Amniotic stem cell (primary cell): ENCODE data around the gene ZNF239.
"Not testable (repeated sequence)": the region's sequence is repeated elsewhere in the genome, so short reads cannot be mapped to it uniquely, and the experiment has no call there.

Experiments used
- DNase-seq: peaks from one replicate; lab custom pipeline; 2025; lab: John Stamatoyannopoulos, UW

Gene ZNF239

DNA sequence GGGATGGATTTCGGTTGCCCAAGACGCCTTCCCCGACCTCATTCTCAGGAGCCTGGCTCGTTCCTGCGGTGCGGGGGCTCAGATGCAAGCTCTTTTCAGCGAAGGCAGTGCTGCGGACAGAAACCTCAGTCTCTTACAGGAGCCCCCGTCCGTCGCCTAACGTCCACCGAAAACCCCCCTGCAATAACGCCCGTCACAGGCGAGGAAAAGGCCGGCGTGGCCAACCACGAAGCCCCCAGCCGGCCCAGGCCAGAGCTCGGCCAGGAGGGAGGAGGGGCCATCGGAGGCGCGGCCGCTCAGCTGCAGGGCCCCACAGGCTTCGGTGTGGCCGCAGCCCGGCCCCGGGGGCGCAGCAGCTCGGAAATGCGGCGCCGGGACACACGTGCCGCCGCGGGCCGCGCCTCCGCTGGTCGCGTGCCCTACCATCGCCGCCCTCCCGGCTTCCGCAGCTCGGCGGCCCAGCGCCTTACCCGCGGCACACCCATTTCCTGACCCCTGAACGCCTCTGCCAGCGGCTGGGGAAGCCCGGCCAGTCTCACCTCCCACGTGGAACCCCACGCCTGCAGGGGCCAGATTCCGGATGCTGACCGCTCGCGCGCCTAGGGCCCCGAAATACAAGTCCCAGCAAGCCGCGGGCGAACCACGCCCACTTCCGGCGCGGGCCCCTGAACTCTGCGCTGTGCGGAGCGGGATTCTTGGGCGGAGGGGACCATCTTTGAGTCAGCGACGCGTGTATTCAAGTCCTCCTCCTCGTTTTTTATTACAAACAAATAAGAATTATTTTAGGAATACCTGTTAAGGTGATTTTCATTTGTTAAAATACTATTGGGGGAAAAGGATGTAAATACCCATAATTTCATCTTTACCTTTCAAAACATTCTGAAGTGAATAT, at the start of gene ZNF239:
ZNF239 (minus strand) TSS at position 616 of the 892 bp plus-strand sequence. CDS start 16,537 bp downstream, outside the sequence.
- DNase-seq: peak; percentile 78

DNA sequence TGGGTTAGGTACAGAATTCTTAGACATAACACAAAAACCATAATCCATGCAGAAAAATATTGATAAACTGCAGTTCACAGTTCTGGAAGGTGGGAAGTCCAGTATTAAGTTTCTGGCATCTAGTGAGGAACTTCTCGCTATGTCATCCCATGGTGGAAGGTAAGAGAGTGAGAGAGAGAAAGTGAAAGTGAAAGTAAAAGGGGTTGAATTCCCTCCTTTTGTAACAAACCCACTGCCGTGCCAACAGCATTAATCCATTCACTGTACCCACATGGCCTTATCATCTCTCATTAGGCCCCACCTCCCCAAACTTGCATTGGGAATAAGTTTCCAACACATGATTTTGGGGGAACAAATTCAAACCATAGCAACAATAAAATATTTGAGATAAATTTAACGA, 48.9 kb upstream of the ZNF239 start:
- DNase-seq: no peak

DNA sequence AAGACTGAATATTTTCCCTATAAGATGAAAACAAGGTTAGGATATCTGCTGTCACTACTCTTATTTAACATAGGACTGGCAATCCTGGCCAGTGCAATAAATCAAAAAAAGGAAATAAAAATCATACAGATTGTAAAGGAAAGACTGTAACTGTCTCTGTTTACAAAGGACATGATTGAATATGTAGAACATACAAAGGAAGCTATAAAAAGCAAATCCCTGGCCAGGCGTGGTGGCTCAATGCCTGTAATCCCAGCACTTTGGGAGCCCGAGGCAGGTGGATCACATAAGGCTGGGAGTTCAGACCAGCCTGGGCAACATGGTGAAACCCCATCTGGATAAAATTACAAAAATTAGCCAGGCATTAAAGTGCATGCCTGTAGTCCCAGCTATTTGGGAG, 47.6 kb upstream of the ZNF239 start:
- DNase-seq: no peak

DNA sequence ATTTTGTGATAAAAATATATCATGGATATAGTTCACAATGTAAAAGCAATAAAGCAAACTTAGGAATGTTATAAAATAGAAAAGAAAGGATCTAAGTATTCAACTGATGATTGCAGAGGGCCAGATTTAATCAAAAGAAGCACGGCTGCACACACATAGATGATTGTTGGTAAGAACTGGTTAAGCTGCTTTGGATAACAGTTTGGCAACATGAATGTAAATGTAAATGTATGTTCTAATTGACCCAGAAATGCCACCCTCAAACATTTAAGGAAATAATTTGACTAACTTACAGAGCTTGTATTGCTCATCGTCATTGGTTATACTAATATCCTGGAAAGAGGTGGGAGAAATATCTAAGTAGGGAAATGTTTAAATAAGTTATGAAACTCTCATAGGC, 45.0 kb upstream of the ZNF239 start:
- no peak for DNase-seq

DNA sequence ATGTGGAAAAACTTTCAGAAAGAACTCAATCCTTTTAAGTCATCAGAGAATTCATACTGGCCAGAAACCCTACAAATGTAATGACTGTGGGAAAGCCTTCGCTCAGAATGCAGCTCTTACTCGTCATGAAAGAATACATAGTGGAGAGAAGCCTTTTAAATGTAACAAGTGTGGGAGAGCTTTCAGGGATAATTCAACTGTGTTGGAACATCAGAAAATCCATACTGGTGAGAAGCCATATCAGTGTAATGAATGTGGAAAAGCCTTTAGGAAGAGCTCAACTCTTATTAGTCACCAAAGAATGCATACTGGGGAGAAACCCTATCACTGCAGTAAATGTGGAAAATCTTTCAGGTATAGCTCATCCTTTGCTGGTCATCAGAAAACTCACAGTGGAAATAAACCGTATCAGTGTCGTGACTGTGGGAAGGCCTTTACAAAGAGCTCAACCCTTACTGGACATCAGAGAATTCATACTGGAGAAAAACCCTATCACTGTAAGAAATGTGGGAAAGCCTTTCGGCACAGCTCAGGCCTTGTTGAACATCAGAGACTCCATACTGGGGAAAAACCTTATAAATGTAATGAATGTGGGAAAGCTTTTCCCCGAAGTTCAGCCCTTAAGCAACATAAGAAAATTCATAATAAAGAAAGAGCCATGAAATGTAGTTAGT, 42.4 kb upstream of the ZNF239 start:
- no peak for DNase-seq

DNA sequence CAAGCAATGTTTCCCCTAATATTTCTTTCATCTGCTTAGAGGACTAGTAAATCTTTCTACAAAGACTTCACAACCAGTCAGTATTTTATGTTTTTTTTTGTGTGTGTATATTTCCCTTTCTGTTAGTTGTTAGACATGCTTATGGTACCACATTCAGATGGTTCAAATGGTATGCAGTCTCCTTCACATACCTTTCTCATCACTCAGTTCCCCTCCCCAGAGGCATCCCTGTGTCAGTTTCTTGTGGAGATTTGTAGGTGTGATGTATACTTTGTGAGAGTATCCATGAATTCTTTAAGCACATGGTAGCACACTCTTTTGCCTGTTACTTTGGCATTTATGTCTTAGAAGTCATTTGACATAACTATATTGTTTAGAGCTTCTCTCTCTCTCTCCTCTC, 36.2 kb upstream of the ZNF239 start:
- no peak for DNase-seq

DNA sequence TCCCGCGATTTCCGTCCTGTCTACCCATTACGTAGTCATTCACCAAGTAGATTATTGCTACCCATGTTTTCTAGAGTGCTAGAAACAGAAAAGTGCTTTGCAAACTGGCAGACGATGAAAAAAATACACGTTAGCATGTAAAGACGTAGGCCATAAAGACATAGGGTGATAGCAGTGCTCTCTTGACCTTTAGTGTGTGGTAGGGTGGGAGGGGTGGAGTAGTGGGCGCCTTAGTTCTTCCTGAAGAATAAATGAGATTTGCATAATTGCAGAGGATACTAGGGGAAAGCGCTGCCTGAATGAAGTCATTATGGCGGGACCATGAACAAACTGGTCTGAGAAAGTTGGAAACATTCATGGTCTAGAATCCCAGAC, 32.8 kb upstream of the ZNF239 start:
- DNase-seq: no peak

DNA sequence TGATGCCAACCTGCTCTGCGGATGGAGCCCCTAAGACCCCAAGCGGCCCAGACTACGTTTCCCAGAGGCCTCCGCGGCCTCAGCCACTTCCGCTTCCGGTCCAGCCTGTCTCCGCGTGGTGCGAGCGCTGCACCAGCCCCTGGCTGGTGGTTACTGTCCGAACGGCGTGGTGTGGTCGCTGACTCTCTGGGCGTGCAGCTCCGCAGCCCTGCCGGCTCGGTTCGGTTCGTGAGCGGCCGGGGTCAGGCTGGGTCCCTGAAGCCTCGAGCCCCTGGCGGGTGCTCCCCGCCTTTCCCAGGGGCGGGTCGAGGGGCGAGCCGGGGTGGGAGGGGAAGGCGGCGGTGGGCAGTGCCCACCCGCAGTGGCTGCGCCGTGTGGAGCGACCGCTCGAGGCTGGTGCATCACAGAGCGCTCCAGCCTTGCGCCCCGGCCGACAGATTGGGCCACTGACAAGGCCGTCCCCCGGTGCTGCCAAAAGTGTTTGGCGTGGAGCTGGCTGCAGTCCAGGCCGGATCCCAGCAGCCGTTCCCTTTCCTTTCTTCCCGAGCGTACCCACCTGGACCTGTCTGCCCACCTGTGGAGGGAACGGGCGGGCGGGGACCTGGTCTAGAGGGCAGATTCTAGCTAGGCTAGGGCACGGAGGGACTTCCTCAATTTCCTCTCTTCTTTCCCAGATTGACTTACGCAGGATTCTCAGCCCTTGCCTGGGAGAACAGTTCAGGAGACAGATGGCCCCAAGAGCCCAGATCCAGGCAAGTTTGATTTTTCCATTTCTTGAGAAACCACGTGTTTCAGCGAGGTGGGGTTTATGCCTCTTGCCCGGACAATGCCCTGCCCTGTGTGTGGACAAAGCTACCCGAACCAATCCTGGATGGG, 32.1 kb upstream of the ZNF239 start, which contains the start of gene ZNF485:
ZNF485 (plus strand) TSS at position 116 of the 876 bp plus-strand sequence; CDS start at position 729, 613 bp downstream.
- DNase-seq: peak; percentile 34

DNA sequence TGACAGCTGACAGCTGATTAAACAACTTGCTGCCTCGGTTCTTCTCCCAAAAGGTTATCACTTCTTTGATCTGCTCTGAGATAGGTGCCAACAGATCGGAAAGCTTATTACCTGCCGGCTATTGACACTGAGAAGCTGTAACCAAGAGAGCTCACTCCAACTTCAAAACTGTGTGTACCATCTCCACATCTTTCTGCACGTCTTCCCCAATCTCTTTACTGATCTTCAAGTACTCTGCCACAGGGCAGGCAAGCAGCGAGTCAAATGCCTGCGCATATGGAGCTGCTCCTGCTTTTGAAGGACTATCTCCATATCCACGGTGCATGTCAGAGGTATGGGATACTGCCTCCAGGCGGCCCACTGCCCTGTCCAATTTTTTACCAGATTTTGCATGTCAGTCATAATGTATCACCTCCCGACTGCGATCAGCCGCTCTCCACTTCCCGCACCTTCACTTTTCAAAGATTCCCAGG, 31.5 kb upstream of the ZNF239 start:
- DNase-seq: no peak

DNA sequence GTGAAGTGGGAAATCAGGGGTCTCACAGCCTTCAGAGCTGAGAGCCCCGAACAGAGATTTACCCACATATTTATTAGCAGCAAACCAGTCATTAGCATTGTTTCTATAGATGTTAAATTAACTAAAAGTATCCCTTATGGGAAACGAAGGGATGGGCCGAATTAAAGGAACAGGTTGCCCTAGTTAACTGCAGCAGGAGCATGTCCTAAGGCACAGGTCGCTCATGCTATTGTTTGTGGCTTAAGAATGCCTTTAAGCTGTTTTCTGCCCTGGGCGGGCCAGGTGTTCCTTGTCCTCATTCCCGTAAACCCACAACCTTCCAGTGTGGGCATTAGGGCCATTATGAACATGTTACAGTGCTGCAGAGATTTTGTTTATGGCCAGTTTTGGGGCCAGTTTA, 27.2 kb upstream of the ZNF239 start:
- DNase-seq: not testable (repeated sequence)

DNA sequence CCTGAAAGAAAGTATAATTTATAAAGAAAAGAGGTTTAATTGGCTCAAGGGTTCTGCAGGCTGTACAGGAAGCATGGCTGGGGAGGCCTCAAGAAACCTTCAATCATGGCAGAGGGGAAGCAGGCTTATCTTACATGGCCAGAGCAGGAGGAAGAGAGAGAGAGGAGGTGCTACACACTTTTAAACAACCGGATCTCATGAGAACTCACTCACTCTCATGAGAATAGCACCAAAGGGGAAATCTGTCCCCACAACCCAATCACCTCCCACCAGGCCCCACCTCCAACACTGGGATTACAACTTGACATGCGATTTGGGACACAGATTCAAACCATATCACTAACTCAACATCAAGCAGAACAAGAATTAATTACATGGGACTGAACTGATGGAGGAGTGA, 24.9 kb upstream of the ZNF239 start:
- DNase-seq: no peak

DNA sequence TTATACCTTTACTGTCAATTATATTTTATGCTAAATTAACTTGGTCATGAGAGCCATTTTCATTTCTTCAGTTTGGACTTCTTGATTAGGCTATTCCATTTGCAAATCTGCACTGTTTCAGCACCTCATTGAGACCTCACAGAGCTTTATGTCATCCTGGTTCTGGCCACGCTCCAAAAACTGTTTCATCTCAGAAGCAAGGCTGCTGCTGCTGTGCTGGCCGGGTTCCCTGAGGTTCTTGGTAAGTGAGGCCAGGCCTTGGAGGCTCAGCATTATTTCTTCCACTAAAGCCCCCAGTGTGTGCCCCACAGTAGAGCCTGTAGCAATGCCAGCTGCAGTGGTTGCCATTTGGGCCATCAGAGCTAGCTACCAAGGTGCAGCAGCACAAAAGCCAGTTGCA, 24.0 kb upstream of the ZNF239 start:
- no peak for DNase-seq

DNA sequence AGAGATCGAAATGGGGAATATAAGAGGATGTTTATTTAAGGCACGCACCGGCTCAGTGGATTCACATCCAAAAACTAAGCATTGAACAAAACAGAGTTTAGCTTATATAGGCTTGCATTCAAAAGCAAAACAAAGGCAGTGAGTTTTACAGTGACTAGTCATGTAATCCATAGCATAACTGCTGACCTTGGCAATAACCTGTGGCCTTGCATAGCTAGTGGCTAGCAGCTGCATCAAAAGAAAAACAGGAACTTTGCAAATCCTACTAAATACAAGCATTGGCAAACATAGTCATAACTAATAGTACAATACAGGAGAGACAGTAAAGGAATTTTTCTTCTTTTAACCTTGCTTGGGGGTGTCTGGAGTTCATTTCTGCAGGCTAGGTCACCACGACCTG, 22.1 kb upstream of the ZNF239 start:
- no peak for DNase-seq

DNA sequence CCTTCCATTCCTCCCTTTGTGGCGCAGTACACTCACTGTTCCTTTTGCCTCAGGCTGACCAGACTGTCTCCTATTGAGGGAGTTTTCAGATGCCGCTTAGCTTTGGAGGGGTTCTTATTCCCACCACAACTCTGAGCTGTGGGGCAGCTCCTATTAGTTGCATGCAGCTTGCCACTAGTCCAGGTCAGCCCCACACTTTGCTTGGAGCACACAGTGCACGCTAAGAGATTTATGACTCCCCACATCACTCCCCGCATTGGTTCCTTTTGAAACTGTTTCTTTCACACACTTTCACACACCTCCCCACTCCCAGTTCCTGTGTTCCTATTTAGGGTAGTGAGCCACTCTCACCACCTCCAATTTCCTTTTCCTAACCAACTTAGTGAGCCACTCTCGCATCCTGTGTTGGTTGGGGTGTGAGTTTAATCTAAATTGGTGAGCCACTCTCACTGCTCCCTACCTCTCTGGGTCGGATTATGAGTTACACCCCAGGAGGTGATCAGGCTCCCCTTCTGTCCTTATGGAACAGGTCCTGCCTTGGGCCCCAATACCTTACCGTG, 21.4 kb upstream of the ZNF239 start:
- no peak for DNase-seq

DNA sequence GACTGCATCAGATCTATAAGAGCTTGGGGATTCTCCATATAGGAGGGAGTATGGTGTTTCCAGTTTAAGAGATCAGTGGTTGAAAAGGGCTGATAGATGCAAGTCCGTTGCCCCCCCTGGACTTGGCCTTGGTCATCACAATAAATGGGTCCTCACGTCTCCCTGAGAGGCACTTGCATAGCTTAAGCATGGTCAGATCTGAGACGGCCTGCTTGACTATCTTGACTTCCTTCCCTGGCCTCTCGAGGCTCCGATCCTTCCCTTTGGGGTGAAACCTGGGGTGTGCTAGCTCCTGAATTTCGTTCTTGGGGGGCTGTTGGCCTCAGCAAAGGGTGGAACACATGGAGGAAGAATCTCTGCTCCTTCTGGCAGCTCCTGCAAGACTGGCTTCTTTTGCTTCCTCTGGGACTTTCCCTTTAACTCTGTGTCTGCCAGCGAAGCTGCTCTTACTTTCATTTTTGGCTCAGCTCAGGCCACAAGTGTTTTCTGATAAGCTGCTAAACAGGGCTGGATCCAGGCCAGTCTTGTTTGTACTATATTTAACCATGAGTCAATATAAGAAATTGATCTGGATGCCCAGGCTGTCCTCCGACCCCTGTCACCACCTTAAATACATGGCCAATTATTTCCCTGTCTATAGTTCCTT, 20.7 kb upstream of the ZNF239 start:
- no peak for DNase-seq

DNA sequence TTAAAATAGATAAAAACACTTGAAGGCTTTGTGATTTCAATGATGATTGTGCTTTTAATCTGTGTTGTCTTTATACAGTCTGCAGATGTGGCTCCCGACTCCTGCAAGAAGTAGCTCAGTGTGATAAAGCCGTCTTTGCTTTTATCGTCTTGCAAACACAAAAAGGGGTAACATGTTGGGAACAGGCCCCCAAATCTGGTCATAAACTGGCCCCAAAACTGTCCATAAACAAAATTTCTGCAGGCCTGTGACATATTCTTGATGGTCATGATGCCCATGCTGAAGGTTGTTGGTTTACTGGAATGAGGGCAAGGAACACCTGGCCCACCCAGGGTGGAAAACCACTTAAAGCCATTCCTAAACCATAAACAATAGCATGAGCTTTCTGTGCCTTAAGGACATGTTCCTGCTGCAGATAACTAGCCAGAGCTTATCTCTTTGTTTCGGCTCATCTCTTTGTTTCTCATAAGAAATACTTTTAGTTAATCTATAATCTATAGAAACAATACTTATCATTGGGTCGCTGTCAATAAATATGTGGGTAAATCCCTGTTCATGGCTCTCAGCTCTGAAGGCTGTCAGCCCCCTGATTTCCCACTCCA, 17.0 kb upstream of the ZNF239 start:
- no peak for DNase-seq

DNA sequence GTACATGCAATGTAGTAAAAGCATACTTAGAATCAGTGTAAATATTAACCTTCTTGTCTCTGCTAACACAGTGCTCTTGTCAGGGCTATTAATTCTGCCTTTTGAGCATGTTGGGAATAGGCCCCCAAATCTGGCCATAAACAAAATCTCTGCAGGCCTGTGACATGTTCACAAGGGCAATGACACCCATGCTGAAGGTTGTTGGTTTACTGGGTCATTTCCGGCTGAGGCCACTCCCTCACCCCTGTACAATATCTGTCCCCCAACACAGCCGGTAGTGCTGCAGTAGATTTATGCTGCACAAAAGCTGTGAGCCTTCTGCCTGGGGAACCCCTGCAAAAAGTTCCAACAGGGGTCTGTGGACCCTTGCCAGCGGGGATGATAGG, 12.3 kb upstream of the ZNF239 start:
- not testable (repeated sequence) for DNase-seq

DNA sequence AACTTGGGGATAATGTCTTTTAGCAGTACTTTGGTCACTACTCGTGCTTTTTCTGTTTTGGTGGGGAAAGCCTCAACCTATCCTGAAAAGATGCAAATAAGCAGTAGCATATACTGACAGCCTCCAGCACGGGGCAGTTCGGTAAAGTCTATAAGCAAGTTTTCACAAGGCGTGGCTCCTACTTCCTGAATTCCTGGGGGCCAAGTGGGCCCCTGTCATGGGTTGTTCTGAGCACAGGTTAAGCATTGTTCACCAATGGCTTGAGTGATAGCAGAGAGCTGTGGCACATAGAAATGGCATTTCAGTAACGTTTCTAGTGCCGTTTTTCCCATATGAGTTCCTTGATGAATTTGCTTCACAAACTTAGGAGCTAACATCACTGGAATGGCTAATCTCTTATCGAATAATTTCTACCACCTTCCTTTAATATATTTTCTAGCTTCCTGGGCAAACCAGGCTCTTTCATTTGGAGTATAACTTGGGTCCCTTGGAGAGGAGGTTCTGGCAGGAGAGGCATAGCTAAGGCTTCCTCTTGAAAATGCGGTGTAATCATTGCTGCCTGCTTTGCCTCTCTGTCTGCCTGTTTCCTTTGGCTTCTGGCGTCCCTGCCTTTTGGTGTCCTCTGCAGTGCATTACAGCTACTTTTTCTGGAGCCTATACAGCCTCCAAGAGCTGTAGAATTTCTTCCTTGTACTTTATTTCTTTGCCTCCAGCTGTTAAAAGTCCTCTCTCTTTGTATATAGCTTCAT, 11.7 kb upstream of the ZNF239 start:
- DNase-seq: no peak

DNA sequence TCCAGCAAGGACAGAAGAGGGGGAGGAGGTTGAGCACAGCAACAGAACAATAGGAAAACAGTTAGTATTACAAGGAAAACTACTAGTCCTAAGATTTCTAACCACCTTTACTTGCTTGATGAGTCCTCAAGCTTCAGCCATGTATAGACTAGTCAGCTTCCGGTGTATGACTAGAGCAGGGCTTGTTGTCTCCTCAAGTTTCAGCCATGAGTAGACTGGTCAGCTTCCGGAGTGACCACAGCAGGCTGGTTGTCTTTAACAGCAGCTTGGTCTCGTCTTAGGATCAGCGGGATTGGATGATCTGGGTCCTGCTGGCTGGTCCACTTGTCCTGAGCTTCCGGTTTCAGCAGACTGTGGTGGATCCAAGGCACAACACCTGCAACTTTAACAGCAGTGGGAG, 10.6 kb upstream of the ZNF239 start:
- DNase-seq: no peak

DNA sequence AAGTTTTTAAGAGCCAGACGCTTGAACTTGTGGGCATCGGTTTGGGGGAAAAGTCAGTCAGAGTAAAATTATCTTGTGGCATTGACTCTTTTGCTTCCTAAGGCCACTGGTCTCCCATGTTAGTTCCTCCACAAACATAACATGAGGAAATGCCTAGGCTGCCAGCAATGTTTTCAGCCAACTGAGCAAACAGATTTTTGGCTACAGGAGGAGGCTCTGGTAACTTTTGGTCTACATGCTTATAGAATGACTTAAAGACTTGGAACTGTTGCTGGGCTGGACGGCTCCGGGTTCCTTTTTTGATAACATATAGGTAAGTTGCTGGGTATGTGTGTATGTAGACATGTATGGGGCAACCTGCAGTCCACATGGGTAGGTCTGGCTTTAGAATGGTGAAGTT, 9.6 kb upstream of the ZNF239 start:
- no peak for DNase-seq
